Putamen (tissue), 1 donor: ENCODE data around the gene IMPA2.

ENCODE experiments used
- DNase-seq: peaks from one replicate; pipeline ENCODE4 v3.0.0-alpha.2; 2016; ENCODE audit warnings: low spot score

IMPA2 gene

GRCh38 chr18:12008842-12009580 lies 27.7 kb downstream of the IMPA2 start:
- DNase-seq, result no peak

- no peak for DNase-seq
Measured at GRCh38 chr18:12009581-12010140, 28.4 kb downstream of the IMPA2 start.

GRCh38 chr18:12010187-12010802 lies 29.0 kb downstream of the IMPA2 start:
- DNase-seq, result no peak

GRCh38 chr18:12011199-12011956 lies 30.1 kb downstream of the IMPA2 start:
- no peak for DNase-seq

- no peak for DNase-seq
Measured at GRCh38 chr18:12011957-12012549, 30.7 kb downstream of the IMPA2 start.

GRCh38 chr18:12012697-12013096 lies 31.4 kb downstream of the IMPA2 start:
- no peak for DNase-seq

GRCh38 chr18:12013186-12013916 lies 32.0 kb downstream of the IMPA2 start:
- no peak for DNase-seq

- DNase-seq, result no peak
Measured at GRCh38 chr18:12014086-12014485, 32.8 kb downstream of the IMPA2 start.

GRCh38 chr18:12014521-12015415 lies 33.5 kb downstream of the IMPA2 start:
- no peak for DNase-seq

GRCh38 chr18:12015416-12016062 lies 34.2 kb downstream of the IMPA2 start:
- no peak for DNase-seq

GRCh38 chr18:12017081-12017480 lies 35.8 kb downstream of the IMPA2 start:
- no peak for DNase-seq

- DNase-seq, result no peak
Measured at GRCh38 chr18:12018861-12019260, 37.6 kb downstream of the IMPA2 start.

GRCh38 chr18:12021077-12021476 lies 39.8 kb downstream of the IMPA2 start:
- no peak for DNase-seq

GRCh38 chr18:12021596-12021995 lies 40.3 kb downstream of the IMPA2 start:
- DNase-seq, result no peak

- no peak for DNase-seq
Measured at GRCh38 chr18:12023375-12023774, 42.1 kb downstream of the IMPA2 start.

GRCh38 chr18:12026562-12026961 lies 45.3 kb downstream of the IMPA2 start:
- no peak for DNase-seq

- DNase-seq, result no peak
Measured at GRCh38 chr18:12027046-12027445, 45.7 kb downstream of the IMPA2 start.

GRCh38 chr18:12027480-12027879 lies 46.2 kb downstream of the IMPA2 start:
- DNase-seq, result no peak

GRCh38 chr18:12028040-12028628 lies 46.8 kb downstream of the IMPA2 start:
- no peak for DNase-seq

GRCh38 chr18:12028674-12029073 lies 47.4 kb downstream of the IMPA2 start:
- DNase-seq, result no peak
